ENCODE results near the gene CRISP1.

GRCh38 chr6:49898904-49899566, 32.7 kb upstream of the CRISP1 start:
- TF ChIP-seq CTCF (IDR thresholded peaks at IDR 0.05) (no peak), EZH2 (IDR thresholded peaks at IDR 0.05; ENCODE audit: borderline replicate concordance, insufficient read depth, low read depth, low read length, poor library complexity, severe bottlenecking) (no peak)

All from B cell (primary cell).